Caco-2 (cell line): ENCODE results near the gene PDE4D. TPM values are rescaled to one million over a fixed set of nuclear protein-coding genes. Genes with fewer than 3 reads are reported as not detected.

Experiments
- BruUV-seq: library from RNA; stranded (reverse); fragments of 400-500 nt; replicated peaks from 2 replicates; lab custom pipeline; 2021; lab: Mats Ljungman, UMichigan
- CTCF ChIA-PET: fragments of 300-600 bp; sonication (Branson Sonifier 250); formaldehyde crosslinking; loops from one replicate; lab custom pipeline; 2022; ENCODE audit warnings: antibody characterized with exemption; lab: Charles Lee
- POLR2A ChIA-PET: fragments of 300-600 bp; sonication (Branson Sonifier 250); formaldehyde crosslinking; loops from one replicate; lab custom pipeline; 2022; ENCODE audit warnings: antibody characterized with exemption; lab: Charles Lee
- DNase-seq, 2 experiments: peaks; one replicate each; pipeline versions ENCODE4 v3.0.0 to v3.0.0-alpha.2; 2020 to 2022
- H3K27me3 ChIP-seq: replicated peaks from 2 replicates; pipeline ENCODE4 v1.6.0; 2011; ENCODE audit warnings: low read length; ENCODE audit not compliant: control insufficient read depth, insufficient read depth
- H3K36me3 ChIP-seq: 2 replicates; pipeline ENCODE4 v1.5.1; 2011; ENCODE audit warnings: low read length; ENCODE audit not compliant: control insufficient read depth, insufficient read depth
- H3K4me1 ChIP-seq: fragments of 250-450 bp; sonication (Bioruptor Pico); 2 replicates; pipeline ENCODE4 v1.5.1; 2020; ENCODE audit warnings: mild to moderate bottlenecking
- H3K4me3 ChIP-seq: 2 replicates; pipeline ENCODE4 v1.5.1; 2011; ENCODE audit warnings: low read depth, mild to moderate bottlenecking, control low read depth, low read length
- H3K9me3 ChIP-seq: fragments of 250-450 bp; sonication (Bioruptor Pico); 2 replicates; pipeline ENCODE4 v1.5.1; 2020; ENCODE audit warnings: mild to moderate bottlenecking, moderate library complexity
- H3K27ac Mint-ChIP-seq: one replicate; pipeline ENCODE4 v1.8.0; 2022; ENCODE audit warnings: mixed read lengths; ENCODE audit not compliant: unreplicated experiment
- H3K27me3 Mint-ChIP-seq: one replicate; pipeline ENCODE4 v1.8.0; 2022; ENCODE audit warnings: mixed read lengths; ENCODE audit not compliant: insufficient read depth, unreplicated experiment
- H3K36me3 Mint-ChIP-seq: one replicate; pipeline ENCODE4 v1.8.0; 2022; ENCODE audit warnings: mild to moderate bottlenecking, mixed read lengths; ENCODE audit not compliant: insufficient read depth, unreplicated experiment
- H3K4me1 Mint-ChIP-seq: one replicate; pipeline ENCODE4 v1.8.0; 2022; ENCODE audit warnings: low read depth, mixed read lengths; ENCODE audit not compliant: unreplicated experiment
- H3K4me3 Mint-ChIP-seq: one replicate; pipeline ENCODE4 v1.8.0; 2022; ENCODE audit warnings: mild to moderate bottlenecking, moderate library complexity, mixed read lengths; ENCODE audit not compliant: unreplicated experiment
- H3K9me3 Mint-ChIP-seq: one replicate; pipeline ENCODE4 v1.8.0; 2022; ENCODE audit warnings: mixed read lengths; ENCODE audit not compliant: unreplicated experiment
- intact Hi-C: fragments of 100-400 bp; cut with micrococcal nuclease; formaldehyde crosslinking; loops from one replicate; pipeline ENCODE4 v1.10.0; 2022; ENCODE audit not compliant: unreplicated experiment
- total RNA-seq: library from RNA; stranded (reverse); gene quantifications from 2 replicates; pipeline ENCODE4 v1.2.3, GENCODE V29; 2022
- TF ChIP-seq, protein P1 (sequence below), 2 experiments: fragments of 200-600 bp in 1 of 2; IDR thresholded peaks; 1 replicate in 1 of 2; 2 replicates in 1 of 2; pipeline versions ENCODE4 v1.5.1 to v1.8.0; 2011 to 2022; ENCODE audit warnings: antibody characterized with exemption in 1 of 2, control low read depth in 1 of 2, inconsistent platforms in 1 of 2, low read depth in 1 of 2, low read length in 1 of 2, mild to moderate bottlenecking in 1 of 2, moderate library complexity in 1 of 2; ENCODE audit not compliant: insufficient read depth in 1 of 2, severe bottlenecking in 1 of 2, unreplicated experiment in 1 of 2

Gene PDE4D
- total RNA-seq, 1 experiment from 2014 or later: 89.8 TPM

DNA sequence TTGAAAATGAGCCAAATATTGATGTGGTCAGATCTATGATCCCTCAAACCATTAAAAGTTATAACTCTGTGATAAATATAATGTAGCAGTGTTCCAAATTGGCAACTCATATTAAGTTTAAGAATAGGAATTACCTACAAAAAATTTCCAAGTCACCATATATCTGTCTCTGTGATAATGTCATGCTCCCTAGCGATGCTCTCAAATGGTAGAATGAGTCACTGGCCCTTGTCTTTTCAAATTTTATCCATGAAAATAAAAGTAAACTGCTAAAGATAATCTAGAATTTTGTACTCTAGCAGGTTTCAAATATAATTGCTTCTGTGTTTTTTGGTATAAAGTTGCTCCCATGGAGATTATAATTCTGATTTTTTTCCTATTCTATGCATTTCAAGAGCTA lies 277.1 kb downstream of the PDE4D start:
- Histone ChIP-seq H3K4me3 (no peak overlapping the region), H3K36me3 (no peaks in the 10 kb centered on the region), H3K9me3 (no peaks in the 10 kb centered on the region), H3K4me1 (no peaks in the 10 kb centered on the region), H3K27me3 (no peaks in the 10 kb centered on the region)
- Mint-ChIP-seq H3K27ac (no peak overlapping the region), H3K4me3 (no peak overlapping the region), H3K27me3 (peaks cover 5% of the 10 kb centered on the region), H3K9me3 (no peaks in the 10 kb centered on the region), H3K4me1 (no peaks in the 10 kb centered on the region), H3K36me3 (no peaks in the 10 kb centered on the region)
- no peak for DNase-seq
- BruUV-seq: no TSS peak
- CTCF ChIA-PET: no interaction called here
- POLR2A ChIA-PET: no interaction called here
- TF ChIP-seq, protein P1, sequence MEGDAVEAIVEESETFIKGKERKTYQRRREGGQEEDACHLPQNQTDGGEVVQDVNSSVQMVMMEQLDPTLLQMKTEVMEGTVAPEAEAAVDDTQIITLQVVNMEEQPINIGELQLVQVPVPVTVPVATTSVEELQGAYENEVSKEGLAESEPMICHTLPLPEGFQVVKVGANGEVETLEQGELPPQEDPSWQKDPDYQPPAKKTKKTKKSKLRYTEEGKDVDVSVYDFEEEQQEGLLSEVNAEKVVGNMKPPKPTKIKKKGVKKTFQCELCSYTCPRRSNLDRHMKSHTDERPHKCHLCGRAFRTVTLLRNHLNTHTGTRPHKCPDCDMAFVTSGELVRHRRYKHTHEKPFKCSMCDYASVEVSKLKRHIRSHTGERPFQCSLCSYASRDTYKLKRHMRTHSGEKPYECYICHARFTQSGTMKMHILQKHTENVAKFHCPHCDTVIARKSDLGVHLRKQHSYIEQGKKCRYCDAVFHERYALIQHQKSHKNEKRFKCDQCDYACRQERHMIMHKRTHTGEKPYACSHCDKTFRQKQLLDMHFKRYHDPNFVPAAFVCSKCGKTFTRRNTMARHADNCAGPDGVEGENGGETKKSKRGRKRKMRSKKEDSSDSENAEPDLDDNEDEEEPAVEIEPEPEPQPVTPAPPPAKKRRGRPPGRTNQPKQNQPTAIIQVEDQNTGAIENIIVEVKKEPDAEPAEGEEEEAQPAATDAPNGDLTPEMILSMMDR (IDR thresholded peaks at IDR 0.05; ENCODE audit: insufficient read depth in 1 of 2, low read depth in 1 of 2, low read length in 1 of 2, severe bottlenecking in 1 of 2, unreplicated experiment in 1 of 2): no peak
- intact Hi-C loops: no loop called here

DNA sequence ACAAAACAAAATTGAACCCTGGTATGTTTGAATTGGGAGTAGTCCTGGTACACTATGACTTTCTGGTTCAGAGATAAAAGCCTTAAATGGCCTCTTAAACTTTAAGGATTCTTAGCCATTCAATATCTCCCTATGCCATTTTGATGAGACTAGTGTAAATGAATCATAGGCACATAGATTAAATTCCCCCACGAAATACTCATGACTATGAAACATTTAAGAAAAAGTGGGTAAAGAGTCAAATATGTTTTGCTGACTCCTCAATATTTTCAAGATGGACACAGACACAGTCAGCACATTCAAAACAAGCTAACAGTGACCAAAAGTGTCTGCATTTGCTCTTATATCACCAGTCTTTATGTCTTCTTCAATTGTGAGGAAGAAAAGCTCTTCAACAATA lies 278.3 kb downstream of the PDE4D start:
- Mint-ChIP-seq H3K9me3 (no peaks in the 10 kb centered on the region), H3K27ac (no peak overlapping the region), H3K27me3 (peaks cover 6% of the 10 kb centered on the region), H3K4me1 (no peaks in the 10 kb centered on the region), H3K4me3 (no peak overlapping the region), H3K36me3 (no peaks in the 10 kb centered on the region)
- ChIA-PET CTCF (no interaction called here), POLR2A (no interaction called here)
- no peak for DNase-seq
- H3K36me3 ChIP-seq: no peaks in the 10 kb centered on the region
- H3K9me3 ChIP-seq: no peaks in the 10 kb centered on the region
- BruUV-seq: no TSS peak
- no peak overlapping the region for H3K4me3 ChIP-seq
- intact Hi-C loops: no loop called here
- no peaks in the 10 kb centered on the region for H3K27me3 ChIP-seq
- TF ChIP-seq, protein P1 (IDR thresholded peaks at IDR 0.05; ENCODE audit: insufficient read depth in 1 of 2, low read depth in 1 of 2, low read length in 1 of 2, severe bottlenecking in 1 of 2, unreplicated experiment in 1 of 2): no peak
- no peaks in the 10 kb centered on the region for H3K4me1 ChIP-seq

DNA sequence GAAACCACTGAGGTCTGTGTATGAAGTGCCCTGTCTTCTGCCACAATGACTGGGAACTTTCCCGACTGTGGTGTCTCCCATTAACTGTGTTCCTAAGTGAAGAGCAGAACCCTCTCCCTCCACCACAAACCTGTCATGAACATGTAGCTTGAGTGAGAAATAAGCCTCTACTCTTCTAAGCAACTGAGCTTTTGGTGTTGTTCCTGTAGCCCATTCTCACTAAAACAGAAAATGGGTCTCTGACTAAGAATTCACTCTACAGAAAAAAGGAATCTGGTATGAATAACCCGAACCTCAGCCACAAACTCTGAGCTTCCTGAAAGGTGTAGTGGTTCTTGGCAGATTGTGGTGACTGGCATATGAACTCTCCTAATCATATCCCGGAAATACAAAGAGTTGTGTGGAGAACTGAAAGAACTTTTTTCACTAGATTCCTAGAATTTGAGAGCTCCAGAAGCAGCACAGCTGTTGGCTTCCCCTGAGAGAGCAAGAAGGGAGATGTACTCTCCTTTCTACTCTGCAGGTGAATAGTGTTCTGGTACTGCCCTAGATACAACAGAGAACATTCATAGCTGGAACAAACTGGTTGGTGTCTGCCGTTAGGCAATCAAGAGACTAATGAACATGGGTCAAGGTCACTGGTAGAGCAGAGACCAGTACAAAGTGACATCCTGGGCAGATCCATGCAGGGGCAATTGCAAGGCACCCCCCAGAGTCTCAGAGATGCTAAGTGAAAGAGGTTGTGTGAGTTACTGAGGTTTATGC lies 283.8 kb downstream of the PDE4D start:
- Mint-ChIP-seq H3K27ac (no peak overlapping the region), H3K4me3 (no peak overlapping the region), H3K36me3 (no peaks in the 10 kb centered on the region), H3K9me3 (no peaks in the 10 kb centered on the region), H3K27me3 (peaks cover 13% of the 10 kb centered on the region), H3K4me1 (no peaks in the 10 kb centered on the region)
- no TSS peak for BruUV-seq
- Histone ChIP-seq H3K4me3 (no peak overlapping the region), H3K27me3 (no peaks in the 10 kb centered on the region), H3K4me1 (no peaks in the 10 kb centered on the region), H3K9me3 (no peaks in the 10 kb centered on the region), H3K36me3 (no peaks in the 10 kb centered on the region)
- intact Hi-C loops: no loop called here
- CTCF ChIA-PET: no interaction called here
- TF ChIP-seq, protein P1 (IDR thresholded peaks at IDR 0.05; ENCODE audit: insufficient read depth in 1 of 2, low read depth in 1 of 2, low read length in 1 of 2, severe bottlenecking in 1 of 2, unreplicated experiment in 1 of 2): no peak
- DNase-seq: no peak
- POLR2A ChIA-PET: no interaction called here
